GM12873 (cell line): ENCODE results near the gene C12orf50.

ENCODE experiments used
- TF ChIP-seq, protein P1 (sequence below): IDR thresholded peaks from 2 replicates; pipeline ENCODE4 v1.5.1; 2012; ENCODE audit warnings: low read depth, mild to moderate bottlenecking, moderate library complexity, low read length, control low read depth; ENCODE audit not compliant: insufficient read depth; ENCODE audit errors: missing control alignments

C12orf50 gene

DNA sequence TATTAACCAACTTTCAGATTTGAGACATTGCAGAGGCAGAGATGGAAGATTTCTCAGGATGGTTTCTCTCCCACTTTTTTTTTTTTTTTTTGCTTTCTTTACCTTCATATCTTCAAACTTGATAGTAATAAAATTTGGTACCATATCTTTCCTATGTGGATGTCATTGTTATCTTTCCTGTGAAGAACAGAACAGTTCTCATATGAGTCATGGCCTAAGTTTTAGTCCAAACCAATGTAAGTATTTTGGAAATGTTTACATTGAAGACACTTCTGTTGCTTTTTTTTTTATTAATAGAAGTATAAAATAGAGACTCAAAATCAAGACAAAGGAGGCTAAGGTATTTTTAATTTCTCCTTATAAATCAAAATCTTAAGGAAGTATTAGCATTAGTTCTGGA, 95.2 kb downstream of the C12orf50 start:
- TF ChIP-seq, protein P1, sequence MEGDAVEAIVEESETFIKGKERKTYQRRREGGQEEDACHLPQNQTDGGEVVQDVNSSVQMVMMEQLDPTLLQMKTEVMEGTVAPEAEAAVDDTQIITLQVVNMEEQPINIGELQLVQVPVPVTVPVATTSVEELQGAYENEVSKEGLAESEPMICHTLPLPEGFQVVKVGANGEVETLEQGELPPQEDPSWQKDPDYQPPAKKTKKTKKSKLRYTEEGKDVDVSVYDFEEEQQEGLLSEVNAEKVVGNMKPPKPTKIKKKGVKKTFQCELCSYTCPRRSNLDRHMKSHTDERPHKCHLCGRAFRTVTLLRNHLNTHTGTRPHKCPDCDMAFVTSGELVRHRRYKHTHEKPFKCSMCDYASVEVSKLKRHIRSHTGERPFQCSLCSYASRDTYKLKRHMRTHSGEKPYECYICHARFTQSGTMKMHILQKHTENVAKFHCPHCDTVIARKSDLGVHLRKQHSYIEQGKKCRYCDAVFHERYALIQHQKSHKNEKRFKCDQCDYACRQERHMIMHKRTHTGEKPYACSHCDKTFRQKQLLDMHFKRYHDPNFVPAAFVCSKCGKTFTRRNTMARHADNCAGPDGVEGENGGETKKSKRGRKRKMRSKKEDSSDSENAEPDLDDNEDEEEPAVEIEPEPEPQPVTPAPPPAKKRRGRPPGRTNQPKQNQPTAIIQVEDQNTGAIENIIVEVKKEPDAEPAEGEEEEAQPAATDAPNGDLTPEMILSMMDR, result no peak

DNA sequence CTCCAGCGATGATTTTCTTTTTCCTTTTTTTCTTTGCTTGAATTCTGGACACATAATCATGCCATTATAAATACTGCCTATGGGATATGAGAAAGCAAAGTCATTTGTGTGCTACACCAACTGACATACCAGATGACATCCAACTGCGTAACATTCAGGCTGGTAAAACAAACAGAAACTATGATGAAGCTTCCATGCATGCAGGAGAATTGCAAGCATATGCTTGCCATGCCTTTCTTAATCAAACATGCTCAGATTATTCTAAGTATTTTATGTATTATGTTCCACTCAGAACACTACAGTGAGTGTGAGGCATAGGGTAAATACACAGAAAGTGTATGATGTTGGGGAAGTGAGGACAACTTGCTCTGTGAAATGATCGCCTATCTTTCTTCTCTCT, 97.4 kb downstream of the C12orf50 start:
- TF ChIP-seq, protein P1, result no peak

DNA sequence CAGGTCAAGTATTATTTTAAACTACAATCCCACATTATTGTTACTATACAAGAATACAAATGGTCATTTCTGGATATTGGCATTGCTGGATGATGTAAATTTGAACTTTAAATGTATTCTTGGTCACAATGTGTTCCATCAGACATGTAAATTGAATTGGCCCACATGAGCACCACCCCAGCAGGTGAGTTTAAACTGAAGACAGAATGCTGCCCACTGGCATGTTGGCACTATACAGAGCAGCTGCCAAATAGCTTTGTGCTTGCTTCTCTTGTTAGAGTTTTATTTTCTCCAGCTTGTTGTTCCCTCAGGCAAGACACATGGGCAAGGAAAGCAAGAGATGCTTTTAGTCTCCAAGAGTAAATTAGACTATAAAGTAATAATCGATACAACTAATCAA, 98.6 kb downstream of the C12orf50 start:
- TF ChIP-seq, protein P1, result no peak
